AG04449 (cell line): ENCODE data around the gene DENND11.

Experiments used
- CTCF ChIA-PET: fragments of 350-600 bp; formaldehyde crosslinking; extraction: SDS; loops from one replicate; lab custom pipeline; 2021; ENCODE audit warnings: antibody characterized with exemption; lab: Yijun Ruan, JAX
- POLR2A ChIA-PET: fragments of 400-600, 350-600 bp; formaldehyde crosslinking; extraction: SDS; loops from one replicate; lab custom pipeline; 2020; ENCODE audit warnings: antibody characterized with exemption, inconsistent platforms; lab: Yijun Ruan, JAX
- DNase-seq: peaks from one replicate; pipeline ENCODE4 v3.0.0-alpha.2; 2010; ENCODE audit warnings: low read depth, low spot score
- H3K4me3 ChIP-seq: 2 replicates; pipeline ENCODE4 v1.5.1; 2011; ENCODE audit warnings: low read depth, mild to moderate bottlenecking, control low read depth, low read length
- TF ChIP-seq, protein P1 (sequence below): IDR thresholded peaks from one replicate; pipeline ENCODE4 v1.5.1; 2011; ENCODE audit warnings: mild to moderate bottlenecking, moderate library complexity, low read length, control low read depth, inconsistent platforms; ENCODE audit not compliant: insufficient read depth; ENCODE audit errors: missing control alignments

The DENND11 gene

DNA sequence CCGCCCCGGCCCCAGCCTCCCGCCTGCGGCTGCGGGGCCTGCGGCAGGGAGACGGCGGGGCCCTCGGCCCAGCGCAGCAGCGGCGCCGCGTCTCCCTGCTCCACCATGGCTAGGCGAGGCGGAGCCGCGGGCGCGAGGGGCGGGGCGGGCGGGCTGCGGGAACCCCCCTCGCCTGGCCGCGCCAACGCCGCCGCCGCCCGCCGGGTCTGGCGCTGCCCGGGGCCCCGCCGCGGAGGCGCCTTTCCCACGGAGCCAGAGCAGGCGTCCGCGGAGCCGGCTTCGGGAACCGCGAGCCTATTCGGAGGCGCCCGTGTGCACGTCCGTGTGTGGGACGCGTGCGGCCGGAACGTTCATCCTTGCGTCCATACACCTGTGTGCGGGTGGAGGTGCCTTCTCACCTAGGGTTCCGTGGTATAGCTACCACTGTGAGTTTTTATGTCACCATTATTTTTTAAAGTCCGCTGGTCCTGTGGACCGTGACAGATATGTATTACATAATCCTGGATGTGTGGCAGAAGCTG, at the start of gene DENND11:
DENND11 (minus strand) TSS at position 120 of the 521 bp plus-strand sequence; CDS start at position 107, 13 bp downstream.
- no peak for DNase-seq
- POLR2A ChIA-PET = no interaction called here
- CTCF ChIA-PET = interaction anchor here (0.9 to 5.5 kb wide), 3 partner anchors 36 to 88 kb away, joined by 3 to 35 read pairs (median 3); partner anchors contain the start of genes SSBP1 and TAS2R5
- TF ChIP-seq, protein P1, sequence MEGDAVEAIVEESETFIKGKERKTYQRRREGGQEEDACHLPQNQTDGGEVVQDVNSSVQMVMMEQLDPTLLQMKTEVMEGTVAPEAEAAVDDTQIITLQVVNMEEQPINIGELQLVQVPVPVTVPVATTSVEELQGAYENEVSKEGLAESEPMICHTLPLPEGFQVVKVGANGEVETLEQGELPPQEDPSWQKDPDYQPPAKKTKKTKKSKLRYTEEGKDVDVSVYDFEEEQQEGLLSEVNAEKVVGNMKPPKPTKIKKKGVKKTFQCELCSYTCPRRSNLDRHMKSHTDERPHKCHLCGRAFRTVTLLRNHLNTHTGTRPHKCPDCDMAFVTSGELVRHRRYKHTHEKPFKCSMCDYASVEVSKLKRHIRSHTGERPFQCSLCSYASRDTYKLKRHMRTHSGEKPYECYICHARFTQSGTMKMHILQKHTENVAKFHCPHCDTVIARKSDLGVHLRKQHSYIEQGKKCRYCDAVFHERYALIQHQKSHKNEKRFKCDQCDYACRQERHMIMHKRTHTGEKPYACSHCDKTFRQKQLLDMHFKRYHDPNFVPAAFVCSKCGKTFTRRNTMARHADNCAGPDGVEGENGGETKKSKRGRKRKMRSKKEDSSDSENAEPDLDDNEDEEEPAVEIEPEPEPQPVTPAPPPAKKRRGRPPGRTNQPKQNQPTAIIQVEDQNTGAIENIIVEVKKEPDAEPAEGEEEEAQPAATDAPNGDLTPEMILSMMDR = no peak
- peak within 1 kb of the TSS; percentile 68 for H3K4me3 ChIP-seq

- DNase-seq = no peak
- ChIA-PET CTCF (interaction anchor here (0.9 to 3.4 kb wide), 3 partner anchors 8 to 37 kb away, joined by 3 to 17 read pairs (median 3); partner anchors contain the start of gene SSBP1), POLR2A (no interaction called here)
- TF ChIP-seq, protein P1 = no peak
- no peak overlapping the region for H3K4me3 ChIP-seq
These were observed 46.4 kb upstream of the DENND11 start for GRCh38 chr7:141748396-141748795.

DNA sequence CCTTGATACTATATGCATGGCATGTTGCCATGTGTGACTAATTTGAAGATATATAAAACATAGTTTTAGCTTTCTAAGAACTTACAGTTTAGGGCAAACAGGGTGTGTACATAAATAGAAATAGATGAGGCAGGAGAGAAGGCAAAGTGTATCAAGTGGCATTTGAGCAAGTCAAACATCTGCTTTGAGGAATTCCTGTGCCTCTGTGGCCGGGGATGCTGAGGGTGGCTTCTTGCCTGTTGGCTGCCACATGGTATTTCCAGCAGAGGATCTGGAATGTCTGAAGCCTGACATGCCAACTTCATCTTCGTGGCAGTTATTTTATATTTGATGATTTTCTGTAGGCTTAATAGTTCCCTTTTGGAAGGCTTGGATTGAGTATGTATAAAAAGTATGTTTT, 42.2 kb upstream of the DENND11 start:
- no peak overlapping the region for H3K4me3 ChIP-seq
- TF ChIP-seq, protein P1 = no peak
- DNase-seq = no peak
- ChIA-PET CTCF (no interaction called here), POLR2A (no interaction called here)

DNA sequence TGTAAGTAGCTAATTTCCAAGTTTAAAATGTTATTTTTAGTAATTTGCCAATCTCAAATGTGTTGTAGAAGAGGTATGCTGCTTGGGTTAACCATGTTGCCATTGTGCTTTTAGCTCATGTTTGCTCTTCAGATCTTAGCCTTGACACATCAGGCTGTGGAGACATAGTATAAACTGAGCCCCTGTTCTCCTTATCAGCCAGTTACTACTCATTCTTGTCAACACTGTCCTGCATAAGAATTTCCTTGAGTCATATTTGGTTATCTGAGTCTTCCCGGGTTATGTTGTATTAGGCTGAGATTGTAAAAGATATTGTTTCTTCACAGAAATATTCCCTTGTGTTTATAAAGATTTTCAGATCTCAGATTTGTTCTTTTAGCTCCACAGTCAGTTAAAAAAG, 40.3 kb upstream of the DENND11 start:
- no peak overlapping the region for H3K4me3 ChIP-seq
- POLR2A ChIA-PET = no interaction called here
- no peak for DNase-seq
- CTCF ChIA-PET = interaction anchor here (1.5 kb wide), 1 partner anchor 87 kb away, joined by 3 read pairs; no protein-coding TSS in a partner anchor
- TF ChIP-seq, protein P1 = no peak

- TF ChIP-seq, protein P1 = no peak
- peak overlapping the region; percentile 99 for H3K4me3 ChIP-seq
- ChIA-PET POLR2A (no interaction called here), CTCF (interaction anchor here (1.1 to 5.3 kb wide), 7 partner anchors 8 to 723 kb away, joined by 5 to 43 read pairs (median 17); partner anchors contain the start of genes DENND11 and WEE2)
- DNase-seq = no peak
These were observed 37.3 kb upstream of the DENND11 start for GRCh38 chr7:141739250-141739649.

GRCh38 chr7:141738592-141739013, 36.6 kb upstream of the DENND11 start:
- ChIA-PET CTCF (interaction anchor here (0.6 to 5.3 kb wide), 15 partner anchors 9 to 722 kb away, joined by 3 to 43 read pairs (median 9); partner anchors contain the start of genes DENND11 and WEE2), POLR2A (no interaction called here)
- TF ChIP-seq, protein P1 = no peak
- DNase-seq = no peak
- H3K4me3 ChIP-seq = peak overlapping the region; percentile 99
